H1 (cell line): ENCODE measurements around the gene TSSC4.

Experiments used
- KDM1A ChIP-seq: fragments of 200-600, 300-600 bp; sonication (generic); IDR thresholded peaks from 2 replicates; pipeline ENCODE4 v1.7.1; 2016; ENCODE audit warnings: mild to moderate bottlenecking, low read length, borderline replicate concordance
- POLR2A ChIP-seq, 2 experiments: IDR thresholded peaks; 1 replicate in 1 of 2; 2 replicates in 1 of 2; pipeline ENCODE4 v1.6.1; 2011; ENCODE audit warnings: low read depth in 2 of 2, low read length in 2 of 2, mild to moderate bottlenecking in 2 of 2; ENCODE audit errors: control extremely low read depth in 1 of 2
- TAF7 ChIP-seq: optimal IDR thresholded peaks from 2 replicates; pipeline ENCODE3; 2011; ENCODE audit warnings: low read depth, mild to moderate bottlenecking, inconsistent platforms, low read length, moderate library complexity, borderline replicate concordance

- no peak for TF ChIP-seq POLR2A (IDR thresholded peaks at IDR 0.05; ENCODE audit: control extremely low read depth in 1 of 2, low read depth in 2 of 2, low read length in 2 of 2)
- no peak for TF ChIP-seq TAF7
- TF ChIP-seq KDM1A, result no peak
Measured at GRCh38 chr11:2434008-2434407, 33.5 kb downstream of the TSSC4 start.
